Measurements from ENCODE around the gene KCNMA1. TPM values are rescaled to one million over a fixed set of nuclear protein-coding genes. Genes with fewer than 3 reads are reported as not detected.

The KCNMA1 gene
- total RNA-seq, 3 donors from 2014 or later = 13.6 to 37.8 (median 15.1) TPM

- H3K4me3 ChIP-seq = no peak overlapping the region
- no peak for DNase-seq (ENCODE audit: low spot score in 2 of 2)
- intact Hi-C loops (cut with DNase I; ENCODE audit: low total_unique reads) = no loop called here
Measured at GRCh38 chr10:77653210-77653609, 15.6 kb upstream of the KCNMA1 start.

GRCh38 chr10:77649333-77650331 is 12.0 kb upstream of the KCNMA1 start:
- H3K9me3 ChIP-seq = peaks cover 0 to 3% of the 10 kb centered on the region in 2 donors
- H3K36me3 ChIP-seq = no peaks in the 10 kb centered on the region
- intact Hi-C loops (cut with DNase I; ENCODE audit: low total_unique reads) = no loop called here
- H3K4me1 ChIP-seq = no peaks in the 10 kb centered on the region
- no peak overlapping the region for H3K4me3 ChIP-seq
- H3K27ac ChIP-seq = no peak overlapping the region
- TF ChIP-seq POLR2AphosphoS5 (IDR thresholded peaks at IDR 0.05) (no peak), CTCF (IDR thresholded peaks at IDR 0.05) (no peak)
- DNase-seq (ENCODE audit: low spot score in 2 of 2) = no peak
- peaks cover 0 to 8% of the 10 kb centered on the region in 2 donors for H3K27me3 ChIP-seq

More at GRCh38 chr10:77653210-77653609, 15.6 kb upstream of the KCNMA1 start:
- H3K9me3 ChIP-seq = peaks cover 0 to 3% of the 10 kb centered on the region in 2 donors
- H3K36me3 ChIP-seq = no peaks in the 10 kb centered on the region
- H3K4me1 ChIP-seq = no peaks in the 10 kb centered on the region
- TF ChIP-seq POLR2AphosphoS5 (IDR thresholded peaks at IDR 0.05) (no peak), POLR2A (IDR thresholded peaks at IDR 0.05) (no peak), CTCF (IDR thresholded peaks at IDR 0.05) (no peak)
- no peak overlapping the region for H3K27ac ChIP-seq
- peaks cover 0 to 8% of the 10 kb centered on the region in 2 donors for H3K27me3 ChIP-seq

GRCh38 chr10:77648472-77648871 is 10.9 kb upstream of the KCNMA1 start:
- peaks cover 0 to 8% of the 10 kb centered on the region in 2 donors for H3K27me3 ChIP-seq
- TF ChIP-seq CTCF (IDR thresholded peaks at IDR 0.05) (no peak), POLR2A (IDR thresholded peaks at IDR 0.05) (no peak), POLR2AphosphoS5 (IDR thresholded peaks at IDR 0.05) (no peak)
- H3K9me3 ChIP-seq = peaks cover 0 to 3% of the 10 kb centered on the region in 2 donors
- H3K4me1 ChIP-seq = no peaks in the 10 kb centered on the region
- H3K27ac ChIP-seq = no peak overlapping the region
- DNase-seq (ENCODE audit: low spot score in 2 of 2) = no peak
- intact Hi-C loops (cut with DNase I; ENCODE audit: low total_unique reads) = no loop called here
- H3K4me3 ChIP-seq = no peak overlapping the region
- H3K36me3 ChIP-seq = no peaks in the 10 kb centered on the region

GRCh38 chr10:77647543-77648293 is 10.1 kb upstream of the KCNMA1 start:
- intact Hi-C loops (cut with DNase I; ENCODE audit: low total_unique reads) = no loop called here
- no peak overlapping the region for H3K4me3 ChIP-seq
- H3K36me3 ChIP-seq = no peaks in the 10 kb centered on the region

More at GRCh38 chr10:77647543-77648293, 10.1 kb upstream of the KCNMA1 start:
- TF ChIP-seq CTCF (IDR thresholded peaks at IDR 0.05) (no peak), POLR2AphosphoS5 (IDR thresholded peaks at IDR 0.05) (no peak), POLR2A (IDR thresholded peaks at IDR 0.05) (no peak)
- DNase-seq (ENCODE audit: low spot score in 2 of 2) = no peak
- no peaks in the 10 kb centered on the region for H3K9me3 ChIP-seq
- peaks cover 0 to 8% of the 10 kb centered on the region in 2 donors for H3K27me3 ChIP-seq
- no peak overlapping the region for H3K27ac ChIP-seq
- H3K4me1 ChIP-seq = no peaks in the 10 kb centered on the region
